Measurements from ENCODE around the gene PPAT.

DNA sequence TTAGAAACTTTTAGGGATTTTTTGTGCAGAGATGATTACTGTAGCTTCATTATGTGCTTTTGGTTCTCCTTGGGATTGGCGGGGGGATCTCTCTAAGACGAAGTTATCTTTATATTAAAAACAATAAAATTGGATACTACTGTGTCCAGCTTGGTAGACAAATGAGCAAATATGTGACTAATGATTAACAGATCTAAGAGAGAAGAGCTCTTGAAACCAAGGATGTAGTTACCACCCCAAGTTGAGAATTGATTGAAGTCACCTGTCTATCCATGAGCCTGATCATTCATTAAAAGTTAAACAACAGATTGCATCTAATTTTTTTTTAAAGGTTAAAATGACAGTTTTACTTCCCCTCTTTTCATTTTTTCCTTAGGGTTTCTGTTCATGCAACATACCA lies 9.3 kb upstream of the PPAT start:
- TF ChIP-seq, protein P1, sequence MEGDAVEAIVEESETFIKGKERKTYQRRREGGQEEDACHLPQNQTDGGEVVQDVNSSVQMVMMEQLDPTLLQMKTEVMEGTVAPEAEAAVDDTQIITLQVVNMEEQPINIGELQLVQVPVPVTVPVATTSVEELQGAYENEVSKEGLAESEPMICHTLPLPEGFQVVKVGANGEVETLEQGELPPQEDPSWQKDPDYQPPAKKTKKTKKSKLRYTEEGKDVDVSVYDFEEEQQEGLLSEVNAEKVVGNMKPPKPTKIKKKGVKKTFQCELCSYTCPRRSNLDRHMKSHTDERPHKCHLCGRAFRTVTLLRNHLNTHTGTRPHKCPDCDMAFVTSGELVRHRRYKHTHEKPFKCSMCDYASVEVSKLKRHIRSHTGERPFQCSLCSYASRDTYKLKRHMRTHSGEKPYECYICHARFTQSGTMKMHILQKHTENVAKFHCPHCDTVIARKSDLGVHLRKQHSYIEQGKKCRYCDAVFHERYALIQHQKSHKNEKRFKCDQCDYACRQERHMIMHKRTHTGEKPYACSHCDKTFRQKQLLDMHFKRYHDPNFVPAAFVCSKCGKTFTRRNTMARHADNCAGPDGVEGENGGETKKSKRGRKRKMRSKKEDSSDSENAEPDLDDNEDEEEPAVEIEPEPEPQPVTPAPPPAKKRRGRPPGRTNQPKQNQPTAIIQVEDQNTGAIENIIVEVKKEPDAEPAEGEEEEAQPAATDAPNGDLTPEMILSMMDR (IDR thresholded peaks at IDR 0.05): no peak
- TF ChIP-seq POLR2A (IDR thresholded peaks at IDR 0.05) (no peak), POLR2AphosphoS5 (IDR thresholded peaks at IDR 0.05) (no peak), EP300 (IDR thresholded peaks at IDR 0.05; ENCODE audit: low read depth) (no peak)
